ENCODE measurements around the gene CASP8AP2. TPM values are rescaled to one million over a fixed set of nuclear protein-coding genes. Genes with fewer than 3 reads are reported as not detected.

The CASP8AP2 gene
- total and polyA plus RNA-seq, 2 of the 13 experiments (the other 11 are each of a cell fraction or from before 2014, with no cell fraction given): 5.7 to 13.5 TPM

- TF ChIP-seq DRAP1 (CRISPR knock-in tag; IDR thresholded peaks at IDR 0.05) (peak; percentile 59; the same call in 1 of the 2 replicates), CBFB (CRISPR knock-in tag; IDR thresholded peaks at IDR 0.05) (0 out of 2 replicates have a peak, but pooled peaks have one; percentile 33), ZNF546 (CRISPR knock-in tag; conservative IDR thresholded peaks at IDR 0.05) (no peak), KDM5A (IDR thresholded peaks at IDR 0.05; ENCODE audit: borderline replicate concordance, low read length) (peak; percentile 32; the same call in 1 of the 2 replicates), SALL1 (CRISPR knock-in tag; IDR thresholded peaks at IDR 0.05) (peak; percentile 66), ZFP41 (CRISPR knock-in tag; IDR thresholded peaks at IDR 0.05; ENCODE audit: borderline replicate concordance) (0 out of 2 replicates have a peak, but pooled peaks have one; percentile 54), MEF2D (CRISPR knock-in tag; IDR thresholded peaks at IDR 0.05) (0 out of 2 replicates have a peak, but pooled peaks have one; percentile 48), SP1 (IDR thresholded peaks at IDR 0.05) (no peak), SP1 (CRISPR knock-in tag; IDR thresholded peaks at IDR 0.05) (0 out of 2 replicates have a peak, but pooled peaks have one; percentile 33), ZBTB25 (CRISPR knock-in tag; IDR thresholded peaks at IDR 0.05) (no peak), AGO2 (optimal IDR thresholded peaks at IDR 0.05; ENCODE audit: low read depth, low read length) (peak; percentile 49), PLRG1 (conservative IDR thresholded peaks at IDR 0.05) (no peak), NFYB (CRISPR knock-in tag; IDR thresholded peaks at IDR 0.05) (peak; percentile 87), ZMYM4 (CRISPR knock-in tag; IDR thresholded peaks at IDR 0.05) (peak; percentile 77), FUBP1 (CRISPR knock-in tag; IDR thresholded peaks at IDR 0.05; ENCODE audit: borderline replicate concordance) (no peak), GLMP (CRISPR knock-in tag; IDR thresholded peaks at IDR 0.05; ENCODE audit: borderline replicate concordance) (no peak), SNRNP70 (IDR thresholded peaks at IDR 0.05; ENCODE audit: low read depth, low read length) (no peak), ZNF687 (CRISPR knock-in tag; IDR thresholded peaks at IDR 0.05) (peak; percentile 80)
Measured at GRCh38 chr6:89829472-89830169, at the start of gene CASP8AP2 (continued).

All from HepG2 (cell line).